MM.1S (cell line): ENCODE data around the gene SPDEF.

Source experiments
- EZH2 ChIP-seq: fragments of 300-600 bp; sonication (generic); optimal IDR thresholded peaks from 2 replicates; pipeline ENCODE3; 2017; ENCODE audit warnings: low read depth, mild to moderate bottlenecking, antibody characterized with exemption, low read length, mixed read lengths
- EZH2phosphoT487 ChIP-seq: fragments of 300-600 bp; sonication (generic); IDR thresholded peaks from 2 replicates; pipeline ENCODE4 v1.6.1; 2018; ENCODE audit warnings: antibody characterized with exemption, low read length
- TF ChIP-seq, protein P1 (sequence below): fragments of 300-600 bp; sonication (generic); IDR thresholded peaks from 2 replicates; pipeline ENCODE4 v1.5.1; 2016; ENCODE audit warnings: antibody characterized with exemption, low read length, mixed read lengths

DNA sequence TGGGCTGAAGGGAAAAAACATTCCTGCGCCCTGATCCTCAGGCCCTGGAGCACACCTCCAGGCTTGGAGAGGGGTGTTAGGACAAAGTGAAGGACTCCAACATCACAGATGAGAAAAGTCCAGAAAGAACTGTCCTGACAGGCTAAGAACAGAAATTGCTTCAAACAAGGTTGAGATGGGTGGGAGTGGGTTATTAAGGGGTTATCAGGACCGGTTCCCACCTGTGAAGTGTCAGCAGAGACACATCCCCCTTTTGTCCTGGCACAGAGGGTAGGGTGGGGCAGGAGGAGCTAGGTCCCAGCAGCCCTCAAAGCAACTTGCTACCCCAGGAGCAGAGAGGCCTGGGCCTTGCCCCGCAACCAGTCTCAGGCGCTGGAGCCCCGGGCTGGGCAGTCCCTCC, 3.5 kb downstream of the SPDEF start:
- TF ChIP-seq, protein P1, sequence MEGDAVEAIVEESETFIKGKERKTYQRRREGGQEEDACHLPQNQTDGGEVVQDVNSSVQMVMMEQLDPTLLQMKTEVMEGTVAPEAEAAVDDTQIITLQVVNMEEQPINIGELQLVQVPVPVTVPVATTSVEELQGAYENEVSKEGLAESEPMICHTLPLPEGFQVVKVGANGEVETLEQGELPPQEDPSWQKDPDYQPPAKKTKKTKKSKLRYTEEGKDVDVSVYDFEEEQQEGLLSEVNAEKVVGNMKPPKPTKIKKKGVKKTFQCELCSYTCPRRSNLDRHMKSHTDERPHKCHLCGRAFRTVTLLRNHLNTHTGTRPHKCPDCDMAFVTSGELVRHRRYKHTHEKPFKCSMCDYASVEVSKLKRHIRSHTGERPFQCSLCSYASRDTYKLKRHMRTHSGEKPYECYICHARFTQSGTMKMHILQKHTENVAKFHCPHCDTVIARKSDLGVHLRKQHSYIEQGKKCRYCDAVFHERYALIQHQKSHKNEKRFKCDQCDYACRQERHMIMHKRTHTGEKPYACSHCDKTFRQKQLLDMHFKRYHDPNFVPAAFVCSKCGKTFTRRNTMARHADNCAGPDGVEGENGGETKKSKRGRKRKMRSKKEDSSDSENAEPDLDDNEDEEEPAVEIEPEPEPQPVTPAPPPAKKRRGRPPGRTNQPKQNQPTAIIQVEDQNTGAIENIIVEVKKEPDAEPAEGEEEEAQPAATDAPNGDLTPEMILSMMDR = no peak
- TF ChIP-seq EZH2 = no peak
- no peak for TF ChIP-seq EZH2phosphoT487
